HG03135 (cell line): Measurements from ENCODE around the gene SOX30.

Experiments
- ATAC-seq: cut with Tn5 transposase; IDR thresholded peaks from one replicate; pipeline ENCODE4 v1.9.1; 2021; ENCODE audit warnings: mild to moderate bottlenecking, moderate library complexity; ENCODE audit not compliant: unreplicated experiment

SOX30 gene

GRCh38 chr5:157665467-157666070, 13.3 kb upstream of the SOX30 start:
- ATAC-seq: no peak

- no peak for ATAC-seq
Measured at GRCh38 chr5:157659868-157660660, 7.8 kb upstream of the SOX30 start.

- ATAC-seq: no peak
Measured at GRCh38 chr5:157658893-157659292, 6.7 kb upstream of the SOX30 start.

GRCh38 chr5:157657516-157657915, 5.3 kb upstream of the SOX30 start:
- no peak for ATAC-seq

GRCh38 chr5:157651623-157652376, 438 bp downstream of the SOX30 start:
- no peak for ATAC-seq

- no peak for ATAC-seq
Measured at GRCh38 chr5:157650991-157651611, 1.1 kb downstream of the SOX30 start.

- ATAC-seq: no peak
Measured at GRCh38 chr5:157649101-157649500, 3.1 kb downstream of the SOX30 start.

- ATAC-seq: no peak
Measured at GRCh38 chr5:157648275-157648990, 3.8 kb downstream of the SOX30 start.

- no peak for ATAC-seq
Measured at GRCh38 chr5:157640406-157641066, 11.7 kb downstream of the SOX30 start.

- no peak for ATAC-seq
Measured at GRCh38 chr5:157630341-157630740, 21.9 kb downstream of the SOX30 start.

- no peak for ATAC-seq
Measured at GRCh38 chr5:157626831-157627230, 25.4 kb downstream of the SOX30 start.

- ATAC-seq: no peak
Measured at GRCh38 chr5:157624144-157624543, 28.1 kb downstream of the SOX30 start.

- no peak for ATAC-seq
Measured at GRCh38 chr5:157620776-157621175, 31.5 kb downstream of the SOX30 start.

GRCh38 chr5:157618191-157618765, 34.0 kb downstream of the SOX30 start:
- no peak for ATAC-seq

- ATAC-seq: no peak
Measured at GRCh38 chr5:157616785-157617184, 35.5 kb downstream of the SOX30 start.

- ATAC-seq: no peak
Measured at GRCh38 chr5:157613385-157614245, 38.6 kb downstream of the SOX30 start.

- no peak for ATAC-seq
Measured at GRCh38 chr5:157612581-157612980, 39.7 kb downstream of the SOX30 start.

GRCh38 chr5:157611571-157612476, 40.4 kb downstream of the SOX30 start:
- peak; percentile 52 for ATAC-seq
